Fibroblast of lung (primary cell): ENCODE data around the gene PLCL1. TPM values are rescaled to one million over a fixed set of nuclear protein-coding genes. Genes with fewer than 3 reads are reported as not detected.

Experiments used
- DNase-seq, 2 donors: peaks; one replicate each; pipeline versions ENCODE4 v3.0.0 to v3.0.0-alpha.2; 2010; ENCODE audit warnings: low read depth in 2 of 2
- H2AFZ ChIP-seq: 2 replicates; pipeline ENCODE4 v1.5.1; 2012; ENCODE audit warnings: low read length, control low read depth, inconsistent platforms
- H3K27ac ChIP-seq: 2 replicates; pipeline ENCODE4 v1.5.1; 2011; ENCODE audit warnings: low read length, control low read depth; ENCODE audit not compliant: insufficient read depth
- H3K27me3 ChIP-seq: 2 replicates; pipeline ENCODE4 v1.5.1; 2011; ENCODE audit warnings: mild to moderate bottlenecking, low read length; ENCODE audit not compliant: control insufficient read depth, insufficient read depth
- H3K36me3 ChIP-seq: 2 replicates; pipeline ENCODE4 v1.5.1; 2011; ENCODE audit warnings: low read length; ENCODE audit not compliant: control insufficient read depth, insufficient read depth
- H3K4me1 ChIP-seq: 2 replicates; pipeline ENCODE4 v1.5.1; 2011; ENCODE audit warnings: low read length; ENCODE audit not compliant: control insufficient read depth, insufficient read depth; ENCODE audit errors: extremely low read depth
- H3K4me2 ChIP-seq: 2 replicates; pipeline ENCODE4 v1.5.1; 2011; ENCODE audit warnings: low read length, control low read depth; ENCODE audit not compliant: insufficient read depth; ENCODE audit errors: extremely low read depth
- H3K4me3 ChIP-seq, 4 experiments: fragments of 200-600 bp in 1 of 4; sonication (generic) in 1 of 4; replicated peaks in 1 of 4; 2 replicates each; pipeline ENCODE4 v1.5.1; 2011 to 2016; ENCODE audit warnings: low read length in 4 of 4, low read depth in 3 of 4, mild to moderate bottlenecking in 3 of 4, control low read depth in 2 of 4, inconsistent platforms in 1 of 4, mixed read lengths in 1 of 4; ENCODE audit not compliant: insufficient read depth in 1 of 4; ENCODE audit errors: control extremely low read depth in 1 of 4
- H3K79me2 ChIP-seq: 2 replicates; pipeline ENCODE4 v1.5.1; 2012; ENCODE audit warnings: mild to moderate bottlenecking, low read length, inconsistent platforms; ENCODE audit not compliant: control insufficient read depth, insufficient read depth
- H3K9ac ChIP-seq: 2 replicates; pipeline ENCODE4 v1.5.1; 2011; ENCODE audit warnings: mild to moderate bottlenecking, low read length, control low read depth; ENCODE audit not compliant: insufficient read depth
- H3K9me3 ChIP-seq: 2 replicates; pipeline ENCODE4 v1.5.1; 2012; ENCODE audit warnings: low read depth, low read length; ENCODE audit not compliant: control insufficient read depth, insufficient read depth
- H4K20me1 ChIP-seq: 2 replicates; pipeline ENCODE4 v1.5.1; 2011; ENCODE audit warnings: low read length; ENCODE audit not compliant: control insufficient read depth, insufficient read depth; ENCODE audit errors: extremely low read depth
- CTCF ChIP-seq, 2 donors: IDR thresholded peaks in 1 of 2; conservative IDR thresholded peaks in 1 of 2; 1 replicate in 1 of 2; 2 replicates in 1 of 2; pipeline ENCODE4 v1.5.1; 2011 to 2012; ENCODE audit warnings: low read length in 2 of 2, control low read depth in 1 of 2, inconsistent platforms in 1 of 2, low read depth in 1 of 2, mild to moderate bottlenecking in 1 of 2
- EZH2 ChIP-seq: IDR thresholded peaks from 2 replicates; pipeline ENCODE4 v1.5.1; 2012; ENCODE audit warnings: low read length, control low read depth, mild to moderate bottlenecking; ENCODE audit errors: missing control alignments
- polyA plus RNA-seq, 2 donors: library from polyadenylated mRNA; depleted of rRNA in 1 of 2; stranded (reverse) in 1 of 2; unstranded in 1 of 2; fragments of >200 nt; gene quantifications; 2 replicates each; pipeline ENCODE4 v1.2.1, GENCODE V29; 2011 to 2012; ENCODE audit warnings: missing spikeins in 1 of 2
- total RNA-seq: library from RNA; depleted of rRNA; stranded (reverse); fragments of >200 nt; gene quantifications from 2 replicates; pipeline ENCODE4 v1.2.1, GENCODE V29; 2014

The PLCL1 gene
- total and polyA plus RNA-seq, 2 donors (not counting 1 experiment from before 2014, with no cell fraction given): 0.48 to 0.83 TPM

- no peak overlapping the region for H2AFZ ChIP-seq
- H3K9ac ChIP-seq: no peak overlapping the region
- H3K36me3 ChIP-seq: no peaks in the 10 kb centered on the region
- H3K27ac ChIP-seq: no peak overlapping the region
- H3K4me3 ChIP-seq: no peak overlapping the region
- no peaks in the 10 kb centered on the region for H3K4me1 ChIP-seq
- H3K9me3 ChIP-seq: no peaks in the 10 kb centered on the region
- DNase-seq: no peak
- H3K27me3 ChIP-seq: no peaks in the 10 kb centered on the region
- no peak overlapping the region for H3K4me2 ChIP-seq
- no peak for TF ChIP-seq EZH2
- TF ChIP-seq CTCF (conservative IDR thresholded peaks at IDR 0.05 in 1 of 2, IDR thresholded peaks at IDR 0.05 in 1 of 2; ENCODE audit: low read depth in 1 of 2, low read length in 2 of 2): no peak
- no peaks in the 10 kb centered on the region for H3K79me2 ChIP-seq
- H4K20me1 ChIP-seq: no peaks in the 10 kb centered on the region
Observed at GRCh38 chr2:197996583-197996982, 192.2 kb downstream of the PLCL1 start.

- Histone ChIP-seq H3K27me3 (no peaks in the 10 kb centered on the region), H3K79me2 (no peaks in the 10 kb centered on the region), H4K20me1 (no peaks in the 10 kb centered on the region), H3K4me2 (no peak overlapping the region), H3K9ac (no peak overlapping the region), H3K27ac (no peak overlapping the region), H3K4me3 (no peak overlapping the region), H3K36me3 (no peaks in the 10 kb centered on the region), H3K9me3 (no peaks in the 10 kb centered on the region), H2AFZ (no peak overlapping the region), H3K4me1 (no peaks in the 10 kb centered on the region)
- TF ChIP-seq EZH2 (no peak), CTCF (conservative IDR thresholded peaks at IDR 0.05 in 1 of 2, IDR thresholded peaks at IDR 0.05 in 1 of 2; ENCODE audit: low read depth in 1 of 2, low read length in 2 of 2) (no peak)
- DNase-seq: no peak
Observed at GRCh38 chr2:197997083-197997541, 192.7 kb downstream of the PLCL1 start.

GRCh38 chr2:197998702-197999101 lies 194.3 kb downstream of the PLCL1 start:
- Histone ChIP-seq H2AFZ (no peak overlapping the region), H3K9me3 (no peaks in the 10 kb centered on the region), H3K9ac (no peak overlapping the region), H3K4me2 (no peak overlapping the region), H4K20me1 (no peaks in the 10 kb centered on the region), H3K27ac (no peak overlapping the region), H3K36me3 (no peaks in the 10 kb centered on the region), H3K79me2 (no peaks in the 10 kb centered on the region), H3K4me1 (no peaks in the 10 kb centered on the region), H3K4me3 (no peak overlapping the region), H3K27me3 (no peaks in the 10 kb centered on the region)
- no peak for TF ChIP-seq EZH2
- no peak for TF ChIP-seq CTCF (conservative IDR thresholded peaks at IDR 0.05 in 1 of 2, IDR thresholded peaks at IDR 0.05 in 1 of 2; ENCODE audit: low read depth in 1 of 2, low read length in 2 of 2)
- DNase-seq: no peak
